ENCODE results near the gene DNAJC9.
"Not testable (repeated sequence)": the region's sequence is repeated elsewhere in the genome, so short reads cannot be mapped to it uniquely, and the experiment has no call there.

DNAJC9 gene

GRCh38 chr10:73246646-73247508, at the start of gene DNAJC9:
Gene DNAJC9 (minus strand): TSS chr10:73247255. CDS start chr10:73247189, 66 bp downstream.
- peak; percentile 34 for DNase-seq

- no peak for DNase-seq
Observed at GRCh38 chr10:73293461-73293860, 46.4 kb upstream of the DNAJC9 start.

- no peak for DNase-seq
Observed at GRCh38 chr10:73289958-73290357, 42.9 kb upstream of the DNAJC9 start.

GRCh38 chr10:73287441-73287840, 40.4 kb upstream of the DNAJC9 start:
- DNase-seq, result no peak

- DNase-seq, result no peak
Observed at GRCh38 chr10:73281097-73281496, 34.0 kb upstream of the DNAJC9 start.

- no peak for DNase-seq
Observed at GRCh38 chr10:73264423-73264822, 17.4 kb upstream of the DNAJC9 start.

GRCh38 chr10:73263693-73264347, 16.8 kb upstream of the DNAJC9 start:
- DNase-seq, result no peak

GRCh38 chr10:73262880-73263555, 16.0 kb upstream of the DNAJC9 start:
- no peak for DNase-seq

- DNase-seq, result no peak
Observed at GRCh38 chr10:73262105-73262730, 15.2 kb upstream of the DNAJC9 start.

GRCh38 chr10:73261362-73261995, 14.4 kb upstream of the DNAJC9 start:
- no peak for DNase-seq

- not testable (repeated sequence) for DNase-seq
Observed at GRCh38 chr10:73258612-73259011, 11.6 kb upstream of the DNAJC9 start.

GRCh38 chr10:73253225-73253555, 6.1 kb upstream of the DNAJC9 start:
- no peak for DNase-seq

GRCh38 chr10:73252445-73253224, 5.6 kb upstream of the DNAJC9 start, which contains the start of gene MRPS16:
Gene MRPS16 (minus strand): TSS chr10:73252644. CDS start chr10:73252482, 162 bp downstream.
- peak; percentile 73 for DNase-seq

- DNase-seq, result no peak
Observed at GRCh38 chr10:73251683-73252444, 4.8 kb upstream of the DNAJC9 start.

- no peak for DNase-seq
Observed at GRCh38 chr10:73248259-73248724, 1.2 kb upstream of the DNAJC9 start.

- DNase-seq, result no peak
Observed at GRCh38 chr10:73247509-73248258, 629 bp upstream of the DNAJC9 start.

- no peak for DNase-seq
Observed at GRCh38 chr10:73246322-73246645, 771 bp downstream of the DNAJC9 start.

GRCh38 chr10:73244866-73245477, 2.1 kb downstream of the DNAJC9 start:
- DNase-seq, result no peak

- DNase-seq, result no peak
Observed at GRCh38 chr10:73239908-73240307, 7.1 kb downstream of the DNAJC9 start.

Measured in NCI-H1417 treated with DMSO at 0.1 percent for 48 hours (cell line).